Mucosa of rectum (tissue), 2 donors: ENCODE measurements around the gene IPO8.

Source experiments
- H3K27ac ChIP-seq, 2 donors: one replicate each; pipeline ENCODE4 v1.7.0; 2013; ENCODE audit warnings: inconsistent platforms in 2 of 2, low read depth in 2 of 2, low read length in 2 of 2
- H3K27me3 ChIP-seq, 2 donors: one replicate each; pipeline ENCODE4 v1.7.0; 2013; ENCODE audit warnings: low read length in 2 of 2; ENCODE audit not compliant: control insufficient read depth in 2 of 2, insufficient read depth in 2 of 2
- H3K36me3 ChIP-seq, 2 donors: one replicate each; pipeline ENCODE4 v1.7.0; 2013; ENCODE audit warnings: low read length in 2 of 2; ENCODE audit not compliant: control insufficient read depth in 2 of 2, insufficient read depth in 2 of 2
- H3K4me1 ChIP-seq, 2 donors: one replicate each; pipeline ENCODE4 v1.7.0; 2013; ENCODE audit warnings: low read length in 2 of 2, mild to moderate bottlenecking in 1 of 2; ENCODE audit not compliant: control insufficient read depth in 2 of 2, insufficient read depth in 2 of 2
- H3K4me3 ChIP-seq, 2 donors: one replicate each; pipeline ENCODE4 v1.7.0; 2013; ENCODE audit warnings: low read length in 2 of 2
- H3K9ac ChIP-seq, 2 donors: one replicate each; pipeline ENCODE4 v1.7.0; 2013; ENCODE audit warnings: low read length in 2 of 2, low read depth in 1 of 2, mild to moderate bottlenecking in 1 of 2
- H3K9me3 ChIP-seq, 2 donors: one replicate each; pipeline ENCODE4 v1.7.0; 2013; ENCODE audit warnings: low read length in 2 of 2; ENCODE audit not compliant: control insufficient read depth in 2 of 2
- donor health status: healthy.
- donor health status: Normal muscosa, but diverticular disease.

Gene IPO8

GRCh38 chr12:30585877-30586276 is 109.8 kb downstream of the IPO8 start:
- Histone ChIP-seq H3K4me3 (no peak overlapping the region), H3K9ac (no peak overlapping the region), H3K4me1 (no peaks in the 10 kb centered on the region), H3K27ac (no peak overlapping the region), H3K9me3 (no peaks in the 10 kb centered on the region), H3K27me3 (no peaks in the 10 kb centered on the region), H3K36me3 (no peaks in the 10 kb centered on the region)

GRCh38 chr12:30582943-30583342 is 112.7 kb downstream of the IPO8 start:
- Histone ChIP-seq H3K4me3 (no peak overlapping the region), H3K36me3 (no peaks in the 10 kb centered on the region)

GRCh38 chr12:30580344-30580743 is 115.3 kb downstream of the IPO8 start:
- Histone ChIP-seq H3K4me1 (no peaks in the 10 kb centered on the region), H3K4me3 (no peak overlapping the region), H3K27me3 (no peaks in the 10 kb centered on the region), H3K9ac (no peak overlapping the region), H3K27ac (no peak overlapping the region), H3K36me3 (no peaks in the 10 kb centered on the region), H3K9me3 (no peaks in the 10 kb centered on the region)

More at GRCh38 chr12:30582943-30583342, 112.7 kb downstream of the IPO8 start:
- no peak overlapping the region for H3K27ac ChIP-seq
- H3K4me1 ChIP-seq: no peaks in the 10 kb centered on the region
- no peaks in the 10 kb centered on the region for H3K27me3 ChIP-seq
- H3K9me3 ChIP-seq: no peaks in the 10 kb centered on the region
- no peak overlapping the region for H3K9ac ChIP-seq
